H9 (cell line): Measurements from ENCODE around the gene SLC17A7. TPM values are rescaled to one million over a fixed set of nuclear protein-coding genes. Genes with fewer than 3 reads are reported as not detected.

Source experiments
- DNase-seq: peaks from one replicate; pipeline ENCODE4 v3.0.0-alpha.2; 2017
- H2AFZ ChIP-seq: one replicate; pipeline ENCODE4 v1.6.1; 2013; ENCODE audit warnings: mild to moderate bottlenecking, low read length, control low read depth, moderate library complexity
- H2AK5ac ChIP-seq: 2 replicates; pipeline ENCODE4 v1.6.1; 2013; ENCODE audit warnings: low read length, control low read depth, mixed read lengths; ENCODE audit not compliant: insufficient read length
- H2BK120ac ChIP-seq: one replicate; pipeline ENCODE4 v1.6.1; 2013; ENCODE audit warnings: low read depth, mild to moderate bottlenecking, low read length, control low read depth, inconsistent platforms; ENCODE audit not compliant: poor library complexity, severe bottlenecking
- H2BK12ac ChIP-seq: 2 replicates; pipeline ENCODE4 v1.6.1; 2013; ENCODE audit warnings: low read length, control low read depth, mixed read lengths, low read depth; ENCODE audit not compliant: insufficient read length
- H2BK15ac ChIP-seq: 2 replicates; pipeline ENCODE4 v1.6.1; 2013; ENCODE audit warnings: low read depth, low read length, control low read depth
- H2BK20ac ChIP-seq: one replicate; pipeline ENCODE4 v1.6.1; 2013; ENCODE audit warnings: low read depth, mild to moderate bottlenecking, low read length, control low read depth, inconsistent platforms; ENCODE audit not compliant: poor library complexity, severe bottlenecking
- H2BK5ac ChIP-seq: 2 replicates; pipeline ENCODE4 v1.6.1; 2013; ENCODE audit warnings: low read length, control low read depth, mixed read lengths; ENCODE audit not compliant: insufficient read length
- H3K14ac ChIP-seq: 2 replicates; pipeline ENCODE4 v1.6.1; 2013; ENCODE audit warnings: low read length, control low read depth; ENCODE audit not compliant: insufficient read depth
- H3K18ac ChIP-seq: 2 replicates; pipeline ENCODE4 v1.6.1; 2013; ENCODE audit warnings: low read depth, mild to moderate bottlenecking, mixed read lengths, low read length, control low read depth; ENCODE audit not compliant: insufficient read length
- H3K23ac ChIP-seq: 2 replicates; pipeline ENCODE4 v1.6.1; 2013; ENCODE audit warnings: low read length, control low read depth, mixed read lengths, low read depth; ENCODE audit not compliant: insufficient read length
- H3K23me2 ChIP-seq: 2 replicates; pipeline ENCODE4 v1.6.1; 2013; ENCODE audit warnings: low read depth, mild to moderate bottlenecking, mixed read lengths, low read length, control low read depth; ENCODE audit not compliant: insufficient read length, poor library complexity, severe bottlenecking
- H3K27ac ChIP-seq: 2 replicates; pipeline ENCODE4 v1.5.1; 2013; ENCODE audit warnings: low read length, control low read depth, mixed read lengths, low read depth; ENCODE audit not compliant: insufficient read length
- H3K27me3 ChIP-seq: 2 replicates; pipeline ENCODE4 v1.6.1; 2013; ENCODE audit warnings: low read length, control low read depth, inconsistent platforms; ENCODE audit not compliant: insufficient read depth
- H3K4ac ChIP-seq: 2 replicates; pipeline ENCODE4 v1.6.1; 2013; ENCODE audit warnings: low read depth, mild to moderate bottlenecking, control low read depth, inconsistent platforms, low read length, moderate library complexity
- H3K4me1 ChIP-seq: 2 replicates; pipeline ENCODE4 v1.6.1; 2013; ENCODE audit warnings: low read length, control low read depth, inconsistent platforms; ENCODE audit not compliant: insufficient read depth
- H3K4me2 ChIP-seq: 2 replicates; pipeline ENCODE4 v1.6.1; 2013; ENCODE audit warnings: low read length, control low read depth, mixed read lengths; ENCODE audit not compliant: insufficient read length, insufficient read depth
- H3K56ac ChIP-seq: 2 replicates; pipeline ENCODE4 v1.6.1; 2013; ENCODE audit warnings: low read depth, mild to moderate bottlenecking, mixed read lengths, low read length, control low read depth; ENCODE audit not compliant: insufficient read length
- H3K79me1 ChIP-seq: 2 replicates; pipeline ENCODE4 v1.6.1; 2013; ENCODE audit warnings: low read depth, mild to moderate bottlenecking, moderate library complexity, low read length, control low read depth, inconsistent platforms; ENCODE audit not compliant: insufficient read depth, poor library complexity, severe bottlenecking
- H3K79me2 ChIP-seq: 2 replicates; pipeline ENCODE4 v1.6.1; 2013; ENCODE audit warnings: low read length, control low read depth, inconsistent platforms; ENCODE audit not compliant: insufficient read depth
- H3K9ac ChIP-seq: 2 replicates; pipeline ENCODE4 v1.6.1; 2013; ENCODE audit warnings: low read length, control low read depth, mixed read lengths; ENCODE audit not compliant: insufficient read length; ENCODE audit errors: extremely low read depth
- H3K9me3 ChIP-seq: one replicate; pipeline ENCODE4 v1.6.1; 2013; ENCODE audit warnings: low read depth, low read length, inconsistent platforms; ENCODE audit not compliant: control insufficient read depth
- H3T11ph ChIP-seq: one replicate; pipeline ENCODE4 v1.6.1; 2013; ENCODE audit warnings: mild to moderate bottlenecking, low read length, control low read depth, inconsistent platforms
- H4K20me1 ChIP-seq: one replicate; pipeline ENCODE4 v1.6.1; 2013; ENCODE audit not compliant: control insufficient read depth, insufficient read length, insufficient read depth
- H4K5ac ChIP-seq: 2 replicates; pipeline ENCODE4 v1.6.1; 2013; ENCODE audit warnings: low read depth, mild to moderate bottlenecking, mixed read lengths, low read length, control low read depth; ENCODE audit not compliant: insufficient read length
- H4K8ac ChIP-seq: replicated peaks from 2 replicates; pipeline ENCODE4 v1.6.1; 2013; ENCODE audit warnings: low read length, control low read depth, mixed read lengths, low read depth; ENCODE audit not compliant: insufficient read length
- H4K91ac ChIP-seq: 2 replicates; pipeline ENCODE4 v1.6.1; 2013; ENCODE audit warnings: low read depth, mild to moderate bottlenecking, moderate library complexity, mixed read lengths, low read length, control low read depth; ENCODE audit not compliant: insufficient read length
- H3K27ac Mint-ChIP-seq, 3 experiments: 2 replicates in 2 of 3; 3 replicates in 1 of 3; pipeline ENCODE4 v1.8.0; 2020 to 2021; ENCODE audit warnings: mixed read lengths in 3 of 3, mild to moderate bottlenecking in 1 of 3, moderate library complexity in 1 of 3
- H3K27me3 Mint-ChIP-seq: 2 replicates; pipeline ENCODE4 v1.8.0; 2021; ENCODE audit warnings: low read depth, mild to moderate bottlenecking, moderate library complexity, mixed read lengths
- H3K36me3 Mint-ChIP-seq, 3 experiments: 2 replicates in 2 of 3; 3 replicates in 1 of 3; pipeline ENCODE4 v1.8.0; 2020 to 2021; ENCODE audit warnings: low read depth in 3 of 3, mixed read lengths in 3 of 3; ENCODE audit not compliant: insufficient read depth in 1 of 3
- H3K4me1 Mint-ChIP-seq, 2 experiments: 2 replicates each; pipeline ENCODE4 v1.8.0; 2020; ENCODE audit warnings: mixed read lengths in 2 of 2
- H3K4me3 Mint-ChIP-seq, 2 experiments: 2 replicates in 1 of 2; 3 replicates in 1 of 2; pipeline ENCODE4 v1.8.0; 2020 to 2021; ENCODE audit warnings: mild to moderate bottlenecking in 2 of 2, mixed read lengths in 2 of 2, moderate library complexity in 1 of 2
- H3K9me3 Mint-ChIP-seq, 2 experiments: 2 replicates in 1 of 2; 3 replicates in 1 of 2; pipeline ENCODE4 v1.8.0; 2020; ENCODE audit warnings: mild to moderate bottlenecking in 2 of 2, mixed read lengths in 2 of 2, moderate library complexity in 1 of 2
- WGBS: extraction: QIAGEN DNeasy Blood & Tissue Kit; methylation state at CpG from one replicate; pipeline ENCODE4 v1.1.7; 2013; ENCODE audit warnings: missing lambda C conversion rate, low lambda C conversion rate, mixed read lengths; ENCODE audit not compliant: insufficient read length; ENCODE audit errors: extremely low coverage; 5-methylcytosine and 5-hydroxymethylcytosine counted together
- total RNA-seq: library from RNA; stranded (reverse); gene quantifications from 2 replicates; pipeline ENCODE4 v1.2.1, GENCODE V29; 2021
- TF ChIP-seq, protein P1 (sequence below): fragments of 200-600 bp; sonication (generic); conservative IDR thresholded peaks from 3 replicates; pipeline ENCODE4 v1.8.0; 2021; ENCODE audit warnings: antibody characterized with exemption, mild to moderate bottlenecking

SLC17A7 gene
- total RNA-seq, 1 experiment from 2014 or later: 1.3 TPM

DNA sequence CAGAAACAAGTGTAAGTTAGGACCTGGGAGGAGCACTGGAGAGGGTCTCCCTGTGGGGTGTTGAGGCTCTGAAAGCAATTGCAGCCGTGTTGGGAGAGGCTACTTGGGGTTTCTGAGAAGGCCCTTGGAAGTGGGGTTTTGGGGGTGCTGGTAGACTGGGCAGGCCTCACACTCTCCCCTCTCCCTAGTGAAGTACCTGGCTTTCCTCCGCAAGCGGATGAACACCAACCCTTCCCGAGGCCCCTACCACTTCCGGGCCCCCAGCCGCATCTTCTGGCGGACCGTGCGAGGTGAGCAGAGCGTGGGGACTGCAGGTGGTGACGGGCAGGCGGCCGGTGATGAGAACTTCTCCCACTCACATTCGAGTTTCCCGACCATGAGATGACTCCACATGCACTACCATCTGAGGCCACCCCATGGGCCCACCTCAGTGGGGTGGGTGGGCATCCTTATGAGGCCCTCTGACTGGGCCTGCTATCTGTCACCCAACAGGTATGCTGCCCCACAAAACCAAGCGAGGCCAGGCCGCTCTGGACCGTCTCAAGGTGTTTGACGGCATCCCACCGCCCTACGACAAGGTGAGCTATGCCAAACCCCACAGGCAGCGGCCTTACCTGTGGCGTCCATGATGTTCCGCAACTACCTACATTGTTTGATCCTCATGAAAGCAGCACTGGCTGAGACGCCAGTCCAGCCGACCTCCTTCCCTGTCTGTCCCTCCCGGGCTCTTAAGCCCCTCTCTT, 49.1 kb upstream of the SLC17A7 start:
- Histone ChIP-seq H4K5ac (no peak overlapping the region), H3K79me1 (no peaks in the 10 kb centered on the region), H3K9me3 (no peaks in the 10 kb centered on the region), H3K18ac (no peak overlapping the region), H4K8ac (peak overlapping the region; percentile 7), H3K14ac (no peak overlapping the region), H2AFZ (no peak overlapping the region), H2BK120ac (no peak overlapping the region), H2BK20ac (no peak overlapping the region), H4K20me1 (no peaks in the 10 kb centered on the region), H3K56ac (no peak overlapping the region), H2BK12ac (no peak overlapping the region), H3K4ac (no peak overlapping the region), H3K27me3 (no peaks in the 10 kb centered on the region), H3K9ac (no peak overlapping the region), H3K4me1 (no peaks in the 10 kb centered on the region), H3K23ac (no peak overlapping the region), H2AK5ac (no peak overlapping the region), H3K27ac (peak overlapping the region; percentile 52), H3T11ph (no peak overlapping the region), H2BK15ac (no peak overlapping the region), H3K4me2 (peak overlapping the region; percentile 100), H2BK5ac (no peak overlapping the region), H4K91ac (no peak overlapping the region), H3K23me2 (peaks cover 13% of the 10 kb centered on the region), H3K79me2 (peaks cover 18% of the 10 kb centered on the region)
- TF ChIP-seq, protein P1, sequence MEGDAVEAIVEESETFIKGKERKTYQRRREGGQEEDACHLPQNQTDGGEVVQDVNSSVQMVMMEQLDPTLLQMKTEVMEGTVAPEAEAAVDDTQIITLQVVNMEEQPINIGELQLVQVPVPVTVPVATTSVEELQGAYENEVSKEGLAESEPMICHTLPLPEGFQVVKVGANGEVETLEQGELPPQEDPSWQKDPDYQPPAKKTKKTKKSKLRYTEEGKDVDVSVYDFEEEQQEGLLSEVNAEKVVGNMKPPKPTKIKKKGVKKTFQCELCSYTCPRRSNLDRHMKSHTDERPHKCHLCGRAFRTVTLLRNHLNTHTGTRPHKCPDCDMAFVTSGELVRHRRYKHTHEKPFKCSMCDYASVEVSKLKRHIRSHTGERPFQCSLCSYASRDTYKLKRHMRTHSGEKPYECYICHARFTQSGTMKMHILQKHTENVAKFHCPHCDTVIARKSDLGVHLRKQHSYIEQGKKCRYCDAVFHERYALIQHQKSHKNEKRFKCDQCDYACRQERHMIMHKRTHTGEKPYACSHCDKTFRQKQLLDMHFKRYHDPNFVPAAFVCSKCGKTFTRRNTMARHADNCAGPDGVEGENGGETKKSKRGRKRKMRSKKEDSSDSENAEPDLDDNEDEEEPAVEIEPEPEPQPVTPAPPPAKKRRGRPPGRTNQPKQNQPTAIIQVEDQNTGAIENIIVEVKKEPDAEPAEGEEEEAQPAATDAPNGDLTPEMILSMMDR: no peak
- peak; percentile 29 for DNase-seq
- WGBS: no CpG with 5 or more reads among the region's 27 CpGs
- Mint-ChIP-seq H3K36me3 (peaks cover 53 to 58% (median 55%) of the 10 kb centered on the region in 3 experiments), H3K27ac (peak overlapping the region; percentile 99 to 100 (median 100)), H3K4me1 (peaks cover 13 to 20% of the 10 kb centered on the region in 2 experiments), H3K9me3 (peaks cover 12 to 14% of the 10 kb centered on the region in 2 experiments; a peak in 4 of 5 replicates), H3K27me3 (peaks cover 11% of the 10 kb centered on the region; the same call in 1 of the 2 replicates), H3K4me3 (peak overlapping the region; percentile 91 to 96)
